ENCODE measurements around the gene EHD4.

EHD4 gene

GRCh38 chr15:41989573-41990242 lies 17.4 kb upstream of the EHD4 start:
- H3K9me3 Mint-ChIP-seq, result no peaks in the 10 kb centered on the region
- H3K27ac Mint-ChIP-seq, result no peak overlapping the region
- H3K36me3 Mint-ChIP-seq (ENCODE audit: low read depth), result no peaks in the 10 kb centered on the region
- no peaks in the 10 kb centered on the region for H3K4me1 Mint-ChIP-seq (ENCODE audit: low read depth)
- H3K4me3 Mint-ChIP-seq, result no peak overlapping the region
- peak; percentile 94 for DNase-seq
- peaks cover 3% of the 10 kb centered on the region for H3K27me3 Mint-ChIP-seq

- no peaks in the 10 kb centered on the region for H3K9me3 Mint-ChIP-seq
- H3K27me3 Mint-ChIP-seq, result peaks cover 3% of the 10 kb centered on the region
- no peak overlapping the region for H3K4me3 Mint-ChIP-seq
- no peaks in the 10 kb centered on the region for H3K4me1 Mint-ChIP-seq (ENCODE audit: low read depth)
- H3K27ac Mint-ChIP-seq, result no peak overlapping the region
- no peak for DNase-seq
- H3K36me3 Mint-ChIP-seq (ENCODE audit: low read depth), result no peaks in the 10 kb centered on the region
These were observed 16.7 kb upstream of the EHD4 start for GRCh38 chr15:41988896-41989572.

DNA sequence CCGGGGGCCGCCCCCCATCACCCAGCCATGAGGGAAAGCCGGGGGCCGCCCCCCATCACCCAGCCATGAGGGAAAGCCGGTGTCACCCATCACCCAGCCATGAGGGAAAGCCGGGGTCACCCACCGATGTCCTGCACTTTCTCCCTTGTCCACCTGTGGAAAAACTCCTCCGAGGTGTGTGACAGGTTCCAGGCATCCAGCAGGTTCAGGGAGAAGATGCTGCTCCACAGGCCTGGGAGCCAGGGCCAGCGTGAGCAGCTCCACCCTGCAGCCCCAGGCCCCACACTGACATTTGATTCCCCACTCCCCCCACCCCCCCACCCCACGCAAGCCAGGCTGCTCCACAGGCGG lies 15.5 kb upstream of the EHD4 start:
- peaks cover 3% of the 10 kb centered on the region for H3K27me3 Mint-ChIP-seq
- H3K9me3 Mint-ChIP-seq, result no peaks in the 10 kb centered on the region
- no peaks in the 10 kb centered on the region for H3K36me3 Mint-ChIP-seq (ENCODE audit: low read depth)
- no peaks in the 10 kb centered on the region for H3K4me1 Mint-ChIP-seq (ENCODE audit: low read depth)
- H3K4me3 Mint-ChIP-seq, result no peak overlapping the region
- H3K27ac Mint-ChIP-seq, result no peak overlapping the region
- no peak for DNase-seq

- Mint-ChIP-seq H3K27me3 (peaks cover 3% of the 10 kb centered on the region), H3K4me1 (ENCODE audit: low read depth) (no peaks in the 10 kb centered on the region), H3K27ac (no peak overlapping the region), H3K36me3 (ENCODE audit: low read depth) (no peaks in the 10 kb centered on the region), H3K4me3 (no peak overlapping the region), H3K9me3 (no peaks in the 10 kb centered on the region)
- DNase-seq, result no peak
These were observed 15.0 kb upstream of the EHD4 start for GRCh38 chr15:41987246-41987924.

DNA sequence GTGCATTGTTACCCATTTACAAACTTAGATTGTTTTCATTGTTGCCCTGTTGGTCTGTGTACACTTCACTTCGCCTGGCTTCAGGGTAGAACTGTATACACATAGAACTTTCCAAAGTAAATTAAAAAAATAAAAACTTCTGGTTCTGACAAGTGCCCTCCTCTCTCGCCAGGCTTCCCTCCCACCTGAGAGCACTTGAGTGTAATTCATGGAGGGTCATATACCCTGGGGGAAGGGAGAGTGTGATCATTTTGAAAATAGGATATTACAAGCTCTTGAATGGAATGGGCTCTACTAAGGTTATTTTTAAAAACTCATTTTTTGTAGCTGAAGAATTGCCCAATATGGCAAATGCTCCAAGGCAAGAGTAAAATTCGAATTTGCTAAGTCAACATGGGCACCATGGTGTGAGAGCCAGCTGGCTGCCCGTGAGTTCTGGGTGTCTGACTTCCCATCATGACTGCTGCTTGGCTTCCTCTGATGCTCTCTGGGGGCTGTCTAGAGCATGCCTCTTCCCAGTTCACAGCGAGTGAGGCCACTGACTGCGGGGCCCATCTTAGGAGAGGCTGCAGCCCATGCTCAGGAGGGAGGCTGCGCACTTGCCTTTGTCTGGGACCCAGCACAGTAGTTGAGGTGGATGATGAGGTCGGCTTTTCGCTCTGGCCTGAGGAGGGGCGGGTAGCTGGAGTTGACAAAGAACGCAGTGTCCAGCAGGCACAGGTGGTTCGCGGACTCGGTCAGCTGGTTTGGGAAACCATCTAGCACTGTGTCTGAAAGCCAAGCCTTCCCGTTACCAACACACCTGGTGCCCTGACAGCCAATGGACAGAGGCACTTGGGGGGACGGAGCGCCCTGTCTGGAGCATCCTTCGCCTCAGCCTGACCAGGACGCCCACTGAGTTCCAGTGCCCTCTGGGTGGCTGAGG lies 13.1 kb upstream of the EHD4 start:
- Mint-ChIP-seq H3K9me3 (no peaks in the 10 kb centered on the region), H3K4me1 (ENCODE audit: low read depth) (peaks cover 8% of the 10 kb centered on the region), H3K36me3 (ENCODE audit: low read depth) (no peaks in the 10 kb centered on the region), H3K4me3 (no peak overlapping the region), H3K27me3 (peaks cover 3% of the 10 kb centered on the region), H3K27ac (no peak overlapping the region)
- no peak for DNase-seq

DNA sequence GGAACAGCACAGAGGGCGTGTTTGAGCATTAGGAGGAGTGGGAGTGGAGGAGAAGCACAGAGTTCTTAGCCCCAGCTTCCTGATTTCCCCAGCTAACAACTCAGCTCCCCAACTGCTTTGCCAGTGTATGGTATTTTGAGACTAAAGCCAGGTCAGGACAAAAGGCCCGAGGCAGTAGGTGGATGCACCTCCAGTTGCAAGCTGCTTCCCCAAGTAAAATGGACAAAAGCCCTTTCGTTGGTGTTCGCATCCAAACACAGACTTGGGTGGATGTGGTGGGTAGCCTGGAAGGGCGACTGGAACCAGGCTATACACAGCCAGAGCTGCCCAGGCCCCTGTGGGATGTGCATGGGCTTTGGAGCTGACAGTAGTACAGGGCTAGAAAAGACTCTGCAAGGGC lies 12.3 kb upstream of the EHD4 start:
- Mint-ChIP-seq H3K36me3 (ENCODE audit: low read depth) (no peaks in the 10 kb centered on the region), H3K4me1 (ENCODE audit: low read depth) (peaks cover 9% of the 10 kb centered on the region)
- DNase-seq, result no peak

GRCh38 chr15:41983621-41984571 lies 11.5 kb upstream of the EHD4 start:
- no peaks in the 10 kb centered on the region for H3K27me3 Mint-ChIP-seq
- H3K4me1 Mint-ChIP-seq (ENCODE audit: low read depth), result peaks cover 9% of the 10 kb centered on the region
- no peaks in the 10 kb centered on the region for H3K36me3 Mint-ChIP-seq (ENCODE audit: low read depth)
- no peaks in the 10 kb centered on the region for H3K9me3 Mint-ChIP-seq
- no peak overlapping the region for H3K4me3 Mint-ChIP-seq
- no peak for DNase-seq
- H3K27ac Mint-ChIP-seq, result no peak overlapping the region

More for the DNA sequence above, 12.3 kb upstream of the EHD4 start:
- H3K9me3 Mint-ChIP-seq, result no peaks in the 10 kb centered on the region
- H3K27me3 Mint-ChIP-seq, result no peaks in the 10 kb centered on the region
- H3K27ac Mint-ChIP-seq, result no peak overlapping the region
- H3K4me3 Mint-ChIP-seq, result no peak overlapping the region

DNA sequence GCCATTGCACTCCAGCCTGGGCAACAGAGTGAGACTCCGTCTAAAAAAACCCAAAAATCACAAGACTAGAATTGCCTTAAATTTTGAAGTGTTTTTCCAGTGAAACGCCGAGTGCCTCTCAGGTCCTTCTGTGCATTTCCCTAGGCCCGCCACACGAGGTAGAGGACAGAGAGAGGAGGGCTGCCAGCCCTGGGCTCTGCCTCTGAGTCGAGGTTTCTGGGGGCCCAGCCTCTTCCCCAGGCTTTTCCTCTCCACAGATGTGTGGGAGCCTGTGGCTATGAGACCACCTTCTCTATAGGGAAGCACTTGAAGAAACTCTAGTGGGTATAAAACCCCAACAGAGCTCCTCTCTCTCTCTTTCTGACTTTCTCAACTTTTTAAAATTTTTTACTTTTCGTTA lies 10.9 kb upstream of the EHD4 start:
- Mint-ChIP-seq H3K4me3 (no peak overlapping the region), H3K9me3 (no peaks in the 10 kb centered on the region), H3K27ac (no peak overlapping the region), H3K27me3 (no peaks in the 10 kb centered on the region), H3K4me1 (ENCODE audit: low read depth) (peaks cover 9% of the 10 kb centered on the region), H3K36me3 (ENCODE audit: low read depth) (no peaks in the 10 kb centered on the region)
- DNase-seq, result no peak

- H3K4me3 Mint-ChIP-seq, result no peak overlapping the region
- no peak for DNase-seq
- H3K36me3 Mint-ChIP-seq (ENCODE audit: low read depth), result no peaks in the 10 kb centered on the region
- peaks cover 1% of the 10 kb centered on the region for H3K27me3 Mint-ChIP-seq
- H3K27ac Mint-ChIP-seq, result no peak overlapping the region
- H3K4me1 Mint-ChIP-seq (ENCODE audit: low read depth), result peaks cover 9% of the 10 kb centered on the region
- no peaks in the 10 kb centered on the region for H3K9me3 Mint-ChIP-seq
These were observed 10.0 kb upstream of the EHD4 start for GRCh38 chr15:41982133-41982930.

DNA sequence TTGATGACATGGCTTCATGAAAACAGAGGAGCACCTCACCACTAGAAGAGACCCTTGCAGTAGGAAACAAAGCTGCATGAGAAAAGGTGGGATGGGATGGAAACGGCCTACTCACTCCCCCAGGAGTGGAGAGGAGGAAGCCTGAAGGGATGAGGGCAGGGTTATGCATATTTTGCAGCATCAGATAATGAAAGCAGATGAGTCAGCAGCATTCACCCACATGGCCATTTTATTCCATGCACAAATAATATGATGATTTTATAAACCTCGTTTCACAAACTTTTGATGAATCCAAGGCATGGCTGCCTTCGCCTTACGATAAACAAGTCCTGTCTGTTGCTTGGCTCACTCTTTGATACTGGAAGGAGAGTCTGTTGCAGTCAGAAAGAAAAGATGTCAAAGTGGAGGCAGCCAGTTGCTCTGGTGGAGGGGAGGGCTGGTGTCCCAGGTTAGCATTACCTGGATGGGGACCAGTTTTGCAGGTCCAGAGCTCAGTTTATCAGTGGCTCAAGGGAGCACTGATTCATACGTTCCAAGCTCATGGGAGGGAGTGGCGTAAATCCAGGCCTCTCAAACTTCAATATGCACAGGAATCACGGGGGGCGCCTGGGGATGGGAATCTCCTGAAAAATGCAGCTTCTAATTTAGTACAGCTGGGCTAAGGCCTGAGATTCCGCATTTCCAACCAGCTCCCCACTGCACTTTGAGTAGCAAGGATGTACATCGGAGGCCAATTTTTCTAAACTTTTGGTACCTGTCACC lies 9.2 kb upstream of the EHD4 start:
- Mint-ChIP-seq H3K4me3 (no peak overlapping the region), H3K4me1 (ENCODE audit: low read depth) (peaks cover 9% of the 10 kb centered on the region), H3K27me3 (peaks cover 6% of the 10 kb centered on the region), H3K27ac (no peak overlapping the region), H3K9me3 (no peaks in the 10 kb centered on the region), H3K36me3 (ENCODE audit: low read depth) (no peaks in the 10 kb centered on the region)
- no peak for DNase-seq

DNA sequence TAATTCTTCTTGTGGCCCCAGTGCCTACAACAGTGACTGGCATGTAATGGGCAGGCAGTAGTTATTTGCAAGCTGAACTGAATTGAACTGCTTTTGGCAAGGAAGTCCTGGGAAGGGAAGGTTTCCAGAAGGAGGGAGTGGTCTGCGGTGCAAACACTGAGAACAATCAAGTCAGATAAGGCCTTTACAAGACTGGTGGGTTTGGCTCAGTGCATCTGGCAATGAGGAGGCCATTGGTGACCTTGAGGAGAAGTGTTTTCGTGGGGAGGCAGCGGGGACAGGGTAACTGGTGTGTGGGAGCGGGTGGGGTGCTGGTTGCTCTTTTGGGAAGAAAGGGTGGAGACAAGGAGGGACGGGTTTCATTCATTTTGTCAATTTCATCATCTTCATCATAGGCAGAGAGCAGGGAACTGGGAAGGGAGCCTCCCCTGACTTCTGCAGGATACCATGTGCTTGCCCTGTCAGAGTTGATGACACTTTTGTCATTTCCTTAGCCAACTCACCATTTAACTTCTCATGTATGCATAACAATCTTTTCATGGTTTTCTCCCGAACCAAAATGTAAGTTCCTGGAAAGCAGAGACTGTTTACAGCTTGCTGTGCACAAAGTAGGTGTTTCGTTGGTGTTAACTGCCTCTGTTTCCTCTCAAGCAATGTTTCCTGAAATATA lies 8.4 kb upstream of the EHD4 start:
- Mint-ChIP-seq H3K4me1 (ENCODE audit: low read depth) (peaks cover 9% of the 10 kb centered on the region), H3K27ac (no peak overlapping the region), H3K4me3 (no peak overlapping the region), H3K27me3 (peaks cover 7% of the 10 kb centered on the region), H3K9me3 (no peaks in the 10 kb centered on the region), H3K36me3 (ENCODE audit: low read depth) (no peaks in the 10 kb centered on the region)
- no peak for DNase-seq

All from activated T-cell treated with anti-CD3 and anti-CD28 coated beads, Interleukin-2, amount 50 U/mL, for 24 hours (primary cell).